HG03097 (cell line): ENCODE results near the gene LRIG2.
A peak's percentile ranks its signal among the peaks of the same experiment; 100 is the strongest.
"Not testable (repeated sequence)": the region's sequence is repeated elsewhere in the genome, so short reads cannot be mapped to it uniquely, and the experiment has no call there.

Source experiments
- ATAC-seq: cut with Tn5 transposase; IDR thresholded peaks from one replicate; pipeline ENCODE4 v1.9.1; 2021; ENCODE audit not compliant: unreplicated experiment, low FRiP score

LRIG2 gene

GRCh38 chr1:113058941-113059706 lies 13.9 kb upstream of the LRIG2 start:
- ATAC-seq, result no peak

DNA sequence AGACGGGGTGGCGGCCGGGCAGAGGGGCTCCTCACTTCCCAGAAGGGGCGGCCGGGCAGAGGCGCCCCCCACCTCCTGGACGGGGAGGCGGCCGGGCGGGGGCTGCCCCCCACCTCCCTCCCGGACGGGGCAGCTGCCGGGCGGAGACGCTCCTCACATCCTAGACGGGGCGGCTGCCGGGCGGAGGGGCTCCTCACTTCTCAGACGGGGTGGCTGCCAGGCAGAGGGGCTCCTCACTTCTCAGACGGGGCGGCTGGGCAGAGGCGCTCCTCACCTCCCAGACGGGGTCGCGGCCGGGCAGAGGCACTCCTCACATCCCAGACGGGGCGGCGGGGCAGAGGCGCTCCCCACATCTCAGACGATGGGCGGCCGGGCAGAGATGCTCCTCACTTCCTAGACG lies 9.5 kb upstream of the LRIG2 start:
- ATAC-seq, result not testable (repeated sequence)

DNA sequence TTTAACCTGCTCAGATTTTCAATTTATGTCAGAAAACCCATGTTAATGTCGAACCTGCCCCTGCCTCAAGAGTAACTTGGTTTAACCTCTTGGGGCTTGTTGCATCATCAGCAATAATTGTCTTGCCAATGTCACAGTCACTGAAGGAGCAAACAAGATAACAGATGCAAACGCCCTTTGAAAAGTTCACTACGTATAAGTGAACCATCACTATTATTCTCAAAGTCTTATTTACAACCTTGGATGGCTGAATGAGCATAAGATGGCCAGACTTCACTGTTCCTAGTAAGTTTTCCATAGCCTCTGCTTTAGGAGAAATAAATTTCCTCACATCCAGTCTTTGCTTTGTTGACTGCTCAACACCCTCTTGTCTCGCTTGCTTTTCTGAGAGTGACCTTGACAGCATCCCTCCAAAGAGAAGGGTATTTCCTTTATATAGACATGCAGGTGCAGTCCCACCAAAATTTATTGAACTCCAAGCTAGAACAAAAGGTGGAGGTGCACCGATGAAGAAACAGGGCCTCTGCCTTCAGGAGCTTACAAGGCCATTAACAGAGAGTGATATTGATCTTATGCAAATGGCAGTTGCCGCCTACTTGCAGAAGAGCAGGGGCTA lies 749 bp upstream of the LRIG2 start:
- ATAC-seq, result no peak

DNA sequence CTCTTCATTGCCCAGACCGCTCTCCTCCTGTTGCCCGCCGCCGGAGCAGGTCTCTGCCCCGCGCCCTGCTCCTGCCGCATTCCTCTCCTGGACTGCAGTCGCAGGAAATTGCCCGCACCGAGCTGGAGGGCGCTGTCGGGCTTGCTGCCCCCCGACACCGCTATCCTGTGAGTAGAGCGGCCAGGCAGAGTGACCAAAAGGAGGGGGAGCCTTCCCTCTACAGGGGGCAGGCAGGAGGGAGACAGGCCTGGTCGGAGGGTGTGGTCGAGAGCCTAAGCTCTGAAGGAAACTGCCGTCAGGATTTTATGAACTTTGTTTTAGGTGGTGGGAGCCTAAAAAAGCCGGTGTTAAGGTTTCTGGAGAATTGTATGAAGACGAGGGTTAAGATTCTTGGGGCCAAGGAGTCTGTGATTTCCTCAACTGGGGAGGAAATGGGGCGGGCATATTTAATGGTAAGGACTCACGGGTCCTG lies 517 bp downstream of the LRIG2 start:
- peak; percentile 18 for ATAC-seq

DNA sequence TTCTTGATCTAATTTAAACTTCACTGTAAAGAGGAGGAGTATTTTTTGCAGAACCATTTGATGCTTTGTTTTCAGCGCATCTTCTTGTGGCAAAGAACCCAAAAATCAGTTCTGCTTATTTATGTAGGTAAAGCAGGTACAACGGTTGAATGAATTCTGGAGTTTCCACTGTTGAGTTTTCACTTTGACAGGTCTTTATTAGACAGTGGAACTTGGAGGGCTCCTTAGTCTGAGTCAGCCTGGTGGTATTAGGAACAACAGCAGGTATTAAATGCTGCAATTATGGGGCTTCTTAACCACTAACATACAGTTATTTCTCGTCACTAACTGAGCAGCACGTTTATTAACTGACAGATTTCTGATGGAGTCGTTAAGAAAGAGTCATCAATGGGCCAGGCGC lies 1.2 kb downstream of the LRIG2 start:
- no peak for ATAC-seq

DNA sequence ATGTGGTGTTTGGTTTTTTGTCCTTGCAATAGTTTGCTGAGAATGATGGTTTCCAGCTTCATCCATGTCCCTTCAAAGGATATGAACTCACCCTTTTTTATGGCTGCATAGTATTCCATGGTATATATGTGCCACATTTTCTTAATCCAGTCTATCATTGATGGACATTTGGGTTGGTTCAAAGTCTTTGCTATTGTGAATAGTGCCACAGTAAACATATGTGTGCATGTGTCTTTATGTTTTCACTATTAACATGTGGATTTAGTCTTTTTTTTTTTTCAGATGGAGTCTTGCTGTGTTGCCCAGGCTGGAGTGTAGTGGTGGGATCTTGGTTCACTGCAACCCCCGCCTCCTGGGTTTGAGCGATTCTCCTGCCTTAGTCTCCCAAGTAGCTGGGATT lies 5.0 kb downstream of the LRIG2 start:
- not testable (repeated sequence) for ATAC-seq

DNA sequence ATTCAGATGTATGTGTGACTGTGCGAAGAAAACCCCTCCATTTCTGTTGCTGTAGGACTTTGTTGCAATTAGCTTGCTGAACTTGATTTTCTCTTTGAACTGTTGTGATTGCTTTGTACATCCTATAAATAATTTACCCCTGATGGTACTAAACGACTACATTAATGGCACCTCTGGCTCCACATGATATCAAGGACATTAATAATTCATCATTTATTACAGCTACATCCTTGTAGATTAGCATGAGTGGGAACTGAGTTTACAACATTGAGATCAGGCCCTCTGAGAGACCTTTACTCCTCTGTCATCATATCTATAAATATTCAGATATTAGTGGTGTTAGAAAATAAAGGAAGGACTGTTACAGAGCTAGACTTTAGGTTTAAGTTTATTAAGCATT lies 13.5 kb downstream of the LRIG2 start:
- ATAC-seq, result no peak

DNA sequence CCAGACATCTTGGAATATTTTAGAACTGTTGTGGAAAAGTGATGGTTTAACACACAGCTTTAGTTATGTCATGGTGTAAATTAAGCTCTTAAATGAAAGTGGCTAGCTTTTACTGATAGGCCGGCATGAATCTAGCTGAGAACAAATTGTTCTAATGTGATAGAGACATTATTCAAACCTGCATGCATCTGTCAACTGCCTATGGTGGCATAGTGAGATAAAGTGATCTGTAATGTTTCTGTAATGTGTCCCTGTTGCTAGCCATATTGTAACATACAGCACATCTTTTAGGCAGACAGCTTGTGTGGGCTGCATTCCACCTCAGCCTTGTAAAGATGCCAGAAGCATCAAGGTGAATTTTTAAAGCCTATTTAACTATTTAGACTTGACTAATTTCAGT lies 16.0 kb downstream of the LRIG2 start:
- no peak for ATAC-seq

DNA sequence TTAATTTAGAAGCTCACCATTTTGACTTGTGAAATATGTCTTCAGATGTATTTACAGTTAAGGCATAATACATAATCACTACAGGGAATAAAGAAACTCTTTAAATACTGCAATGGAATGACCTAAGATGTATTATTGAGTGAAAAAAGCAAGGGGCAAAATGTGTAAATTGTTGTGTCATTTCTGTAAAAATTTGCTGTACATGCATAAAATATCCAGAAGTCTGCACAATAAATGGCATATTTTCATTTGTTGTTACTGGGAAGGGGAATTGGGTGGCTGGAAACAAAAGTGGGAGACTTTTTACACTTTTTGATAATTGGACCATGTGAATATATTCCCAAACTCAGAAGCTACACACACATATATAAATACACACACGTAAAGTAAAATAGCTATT lies 17.1 kb downstream of the LRIG2 start:
- no peak for ATAC-seq

DNA sequence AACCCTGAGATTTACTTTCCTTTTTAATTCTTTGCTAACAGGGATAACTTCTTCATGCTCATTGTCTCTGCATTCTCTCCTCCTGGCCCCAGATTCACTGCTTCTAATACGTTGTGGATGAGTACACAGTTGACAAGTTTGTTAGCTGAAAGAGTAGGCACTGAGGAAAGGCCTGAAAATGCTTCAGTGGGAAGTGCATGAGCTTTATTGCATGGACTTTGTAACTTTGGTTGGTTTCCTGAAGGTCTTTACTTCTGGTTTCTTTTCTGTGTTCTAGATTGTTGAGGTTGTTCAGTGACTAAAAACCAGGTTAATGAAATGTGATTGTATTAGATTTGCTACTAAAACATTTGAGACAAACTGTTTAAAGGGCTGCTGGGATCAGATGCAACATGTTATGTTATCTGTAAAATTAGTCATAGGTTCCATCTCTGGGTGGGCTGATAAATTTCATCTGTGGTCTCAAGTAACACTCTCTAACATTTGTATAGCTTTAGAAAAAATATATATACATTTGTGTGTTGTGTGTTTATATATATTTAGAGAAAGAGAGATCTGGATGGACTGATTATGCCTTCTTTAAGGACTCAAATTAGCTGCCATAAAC lies 19.1 kb downstream of the LRIG2 start:
- ATAC-seq, result no peak

GRCh38 chr1:113094506-113094905 lies 21.5 kb downstream of the LRIG2 start:
- no peak for ATAC-seq

DNA sequence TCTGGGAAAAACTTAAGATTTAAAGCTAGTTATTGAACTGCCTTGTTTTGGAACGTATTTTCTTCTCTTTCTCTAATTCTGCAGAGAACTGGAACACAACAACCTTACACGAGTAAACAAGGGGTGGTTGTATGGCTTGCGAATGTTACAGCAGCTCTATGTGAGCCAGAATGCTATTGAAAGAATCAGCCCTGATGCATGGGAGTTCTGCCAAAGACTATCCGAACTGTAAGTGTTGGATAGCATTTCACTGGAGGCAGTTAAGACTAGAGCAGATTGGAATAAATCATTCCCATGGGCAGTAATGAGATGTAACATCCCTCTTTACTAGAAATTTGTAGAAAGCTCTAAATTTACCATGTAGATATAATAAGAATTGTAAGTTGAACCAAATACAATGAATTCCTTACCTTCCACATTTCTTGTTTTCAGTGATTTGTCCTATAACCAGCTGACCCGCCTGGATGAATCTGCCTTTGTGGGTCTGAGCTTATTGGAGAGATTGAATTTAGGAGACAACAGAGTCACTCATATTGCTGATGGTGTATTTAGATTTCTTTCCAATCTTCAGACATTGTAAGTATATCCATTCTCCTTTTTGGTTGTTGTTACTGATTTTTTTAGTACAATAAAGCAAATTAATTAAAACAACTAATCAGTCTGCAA lies 22.9 kb downstream of the LRIG2 start:
- no peak for ATAC-seq

GRCh38 chr1:113096493-113096892 lies 23.5 kb downstream of the LRIG2 start:
- ATAC-seq, result no peak

DNA sequence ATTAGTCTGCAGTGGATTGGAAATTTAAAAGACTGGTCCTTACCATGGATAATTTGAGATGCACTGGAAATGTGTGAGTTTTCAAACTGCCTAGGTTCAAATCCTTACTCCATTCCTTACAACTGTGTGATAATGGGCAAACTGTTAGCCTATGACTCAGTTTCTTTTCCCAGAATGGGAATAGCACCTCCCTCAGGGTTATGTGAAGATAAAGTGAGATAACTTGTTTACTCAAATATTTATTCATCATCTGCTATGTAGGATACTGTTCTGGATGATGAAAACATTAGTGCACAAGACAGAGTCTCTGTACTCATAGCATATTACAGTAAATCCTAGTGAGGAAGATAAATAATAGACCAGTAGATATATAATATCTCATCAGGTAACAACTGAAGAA lies 28.6 kb downstream of the LRIG2 start:
- no peak for ATAC-seq

DNA sequence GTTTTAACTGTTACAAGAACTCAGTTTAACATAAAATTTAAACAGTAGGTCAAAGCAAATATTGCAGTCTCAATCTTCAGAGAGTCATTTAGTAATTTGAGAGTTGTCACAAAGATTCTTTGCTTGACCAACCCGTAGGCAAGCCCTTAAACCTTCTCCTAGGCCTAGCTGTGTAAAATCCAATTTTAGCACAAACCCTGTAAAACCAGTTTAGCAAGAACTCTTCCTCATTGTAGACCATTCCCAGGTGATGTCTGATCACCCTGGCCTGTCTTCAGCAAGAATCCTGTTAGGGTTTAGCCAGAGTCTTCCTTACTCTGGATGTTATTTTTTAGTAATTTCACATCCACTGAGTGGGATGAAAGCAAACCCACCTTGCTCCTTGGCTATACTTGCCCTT lies 30.1 kb downstream of the LRIG2 start:
- no peak for ATAC-seq

DNA sequence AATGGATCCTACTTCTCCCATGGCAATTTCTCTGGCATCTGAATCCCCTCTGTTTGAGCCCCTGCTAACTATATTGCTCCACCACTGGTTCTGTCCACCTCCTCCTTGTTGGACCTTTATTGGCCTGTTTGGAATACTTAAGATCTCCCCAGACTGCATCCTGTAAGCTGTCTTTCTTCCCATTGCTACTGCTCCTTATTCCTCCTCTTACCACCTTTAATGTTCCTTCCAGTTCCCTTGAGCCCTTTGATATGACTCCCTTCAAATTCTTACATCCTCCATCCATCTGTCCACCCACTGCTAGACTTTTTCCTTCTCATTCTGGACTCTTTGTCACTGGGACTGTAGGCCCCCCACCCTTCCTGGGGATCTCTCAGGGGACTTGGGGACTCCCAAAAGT lies 31.0 kb downstream of the LRIG2 start:
- no peak for ATAC-seq

GRCh38 chr1:113106910-113107309 lies 33.9 kb downstream of the LRIG2 start:
- no peak for ATAC-seq

GRCh38 chr1:113109908-113110554 lies 37.0 kb downstream of the LRIG2 start:
- ATAC-seq, result no peak

GRCh38 chr1:113118266-113118665 lies 45.3 kb downstream of the LRIG2 start:
- no peak for ATAC-seq

GRCh38 chr1:113123737-113124136 lies 50.7 kb downstream of the LRIG2 start:
- no peak for ATAC-seq

DNA sequence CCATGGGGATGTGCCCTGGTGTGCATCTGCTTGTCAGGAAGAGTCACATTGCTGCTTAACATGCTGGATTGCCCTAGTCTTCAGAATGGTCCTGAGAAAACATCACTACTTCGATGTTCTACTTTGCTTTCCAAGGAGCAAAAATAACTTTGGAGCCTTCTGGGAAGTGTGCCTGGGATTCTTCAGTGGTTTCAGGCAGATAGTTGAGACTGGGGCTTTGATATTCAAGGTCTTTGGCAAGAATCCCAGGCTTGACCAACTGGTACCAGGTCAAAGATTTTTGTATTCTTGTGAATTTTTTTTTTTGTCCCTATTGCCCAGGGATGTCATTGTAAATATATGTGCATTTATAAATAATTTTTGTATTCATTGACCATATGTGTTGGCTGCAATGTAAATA lies 51.4 kb downstream of the LRIG2 start:
- no peak for ATAC-seq
